Naive thymus-derived CD8-positive, alpha-beta T cell (primary cell): ENCODE data around the gene E2F2. TPM values are rescaled to one million over a fixed set of nuclear protein-coding genes. Genes with fewer than 3 reads are reported as not detected.

Source experiments
- ATAC-seq, 2 donors: fragments of 150-1000 bp; cut with Tn5 transposase in 1 of 2; sonication (Bioruptor Pico), chemical (Tn5 transposase) in 1 of 2; 1 replicate in 1 of 2; 2 replicates in 1 of 2; pipeline ENCODE4 v1.10.0; 2021; ENCODE audit warnings: mild to moderate bottlenecking in 2 of 2, moderate library complexity in 2 of 2
- POLR2A ChIA-PET: fragments of 350-600 bp; sonication (Branson Sonifier 250); formaldehyde crosslinking; loops from one replicate; lab custom pipeline; 2021; ENCODE audit warnings: antibody characterized with exemption; lab: Charles Lee
- DNase-seq, 10 donors: peaks; one replicate each; pipeline versions ENCODE4 v3.0.0 to v3.0.0-alpha.2; 2020 to 2022
- H3K27ac Mint-ChIP-seq, 10 donors: one replicate each; pipeline ENCODE4 v1.8.0; 2020 to 2022; ENCODE audit warnings: mild to moderate bottlenecking in 10 of 10, mixed read lengths in 10 of 10, moderate library complexity in 4 of 10, inconsistent platforms in 1 of 10
- H3K27me3 Mint-ChIP-seq, 5 donors: one replicate each; pipeline ENCODE4 v1.8.0; 2021 to 2022; ENCODE audit warnings: mixed read lengths in 5 of 5
- H3K36me3 Mint-ChIP-seq, 3 donors: one replicate each; pipeline ENCODE4 v1.8.0; 2020 to 2022; ENCODE audit warnings: mixed read lengths in 3 of 3, mild to moderate bottlenecking in 2 of 3, inconsistent platforms in 1 of 3
- H3K4me1 Mint-ChIP-seq, 4 donors: one replicate each; pipeline ENCODE4 v1.8.0; 2021 to 2022; ENCODE audit warnings: mixed read lengths in 4 of 4
- H3K4me3 Mint-ChIP-seq, 10 donors: one replicate each; pipeline ENCODE4 v1.8.0; 2020 to 2022; ENCODE audit warnings: mild to moderate bottlenecking in 10 of 10, mixed read lengths in 10 of 10, moderate library complexity in 6 of 10, inconsistent platforms in 1 of 10
- H3K9me3 Mint-ChIP-seq, 9 donors: one replicate each; pipeline ENCODE4 v1.8.0; 2020 to 2022; ENCODE audit warnings: mixed read lengths in 9 of 9, mild to moderate bottlenecking in 3 of 9, inconsistent platforms in 1 of 9, moderate library complexity in 1 of 9
- polyA plus RNA-seq, 3 donors: library from polyadenylated mRNA; unstranded; fragments of 300-500 nt; fragmentation: Illumina TruSeq; gene quantifications; one replicate each; pipeline ENCODE4 v1.2.3, GENCODE V29; 2021
- total RNA-seq, 8 experiments: library from RNA in 2 of 8; stranded (reverse) in 2 of 8; gene quantifications; one replicate each; pipeline ENCODE4 v1.2.3 and lab custom pipeline; 2021 to 2026

The E2F2 gene
- total and polyA plus RNA-seq, 5 experiments from 2014 or later, result 0.05 to 0.14 (median 0.12) TPM; not detected in 1

- Mint-ChIP-seq H3K4me1 (peaks cover 0 to 2% (median 0%) of the 10 kb centered on the region in 4 donors), H3K9me3 (no peaks in the 10 kb centered on the region), H3K36me3 (no peaks in the 10 kb centered on the region), H3K4me3 (no peak overlapping the region), H3K27ac (no peak overlapping the region), H3K27me3 (peaks cover 0 to 11% (median 6%) of the 10 kb centered on the region in 5 donors)
- no peak for DNase-seq
- no peak for ATAC-seq
- POLR2A ChIA-PET, result no interaction called here
These were observed 55.9 kb downstream of the E2F2 start for GRCh38 chr1:23475134-23475628.

- H3K4me3 Mint-ChIP-seq, result no peak overlapping the region
- peaks cover 0 to 2% (median 0%) of the 10 kb centered on the region in 4 donors for H3K4me1 Mint-ChIP-seq
- H3K27ac Mint-ChIP-seq, result no peak overlapping the region
- ATAC-seq (no peak), DNase-seq (no peak)
- H3K36me3 Mint-ChIP-seq, result no peaks in the 10 kb centered on the region
- POLR2A ChIA-PET, result interaction anchor here (1.1 kb wide), 1 partner anchor 8 kb away, joined by 4 read pairs; no protein-coding TSS in a partner anchor
- peaks cover 0 to 10% (median 6%) of the 10 kb centered on the region in 5 donors for H3K27me3 Mint-ChIP-seq
- H3K9me3 Mint-ChIP-seq, result no peaks in the 10 kb centered on the region
These were observed 57.8 kb downstream of the E2F2 start for GRCh38 chr1:23473037-23473800.

DNA sequence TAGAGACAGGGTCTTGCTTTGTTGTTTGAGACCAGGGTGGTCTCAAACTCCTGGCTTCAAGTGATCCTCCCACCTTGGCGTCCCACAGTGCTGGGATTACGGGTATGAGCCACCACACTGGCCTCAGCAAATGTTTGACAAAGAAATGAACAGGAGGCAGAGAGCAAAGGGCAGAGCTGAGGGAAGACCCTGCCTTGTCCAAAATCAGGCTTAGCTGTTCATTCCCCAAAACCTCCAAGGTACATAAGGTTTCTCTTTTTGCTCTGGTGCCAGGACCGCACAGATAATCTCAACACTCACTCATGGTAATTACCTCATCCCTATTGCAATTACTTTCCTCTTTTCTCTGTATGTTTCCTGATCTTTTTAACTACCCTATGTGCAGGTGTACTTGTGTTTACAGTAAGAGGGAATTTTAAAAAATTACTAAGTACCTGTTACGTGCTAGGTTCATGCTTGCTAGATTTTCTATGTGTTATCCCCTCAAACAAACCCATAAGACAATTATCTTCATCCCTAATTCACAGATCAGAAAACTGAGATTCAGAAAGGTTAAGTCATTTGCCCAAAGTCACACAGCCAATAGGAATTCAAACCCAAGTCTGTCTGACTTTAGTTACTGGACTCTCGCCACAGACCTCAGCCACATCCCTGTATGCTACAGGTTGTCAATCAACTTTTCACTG is 58.5 kb downstream of the E2F2 start:
- H3K4me3 Mint-ChIP-seq, result no peak overlapping the region
- DNase-seq, result no peak
- no peak for ATAC-seq
- POLR2A ChIA-PET, result no interaction called here
- H3K27ac Mint-ChIP-seq, result no peak overlapping the region
- peaks cover 0 to 9% (median 6%) of the 10 kb centered on the region in 5 donors for H3K27me3 Mint-ChIP-seq
- no peaks in the 10 kb centered on the region for H3K36me3 Mint-ChIP-seq
- no peaks in the 10 kb centered on the region for H3K9me3 Mint-ChIP-seq
- H3K4me1 Mint-ChIP-seq, result peaks cover 0 to 2% (median 0%) of the 10 kb centered on the region in 4 donors

GRCh38 chr1:23471473-23472075 is 59.5 kb downstream of the E2F2 start:
- no peaks in the 10 kb centered on the region for H3K9me3 Mint-ChIP-seq
- no peak for ATAC-seq
- peaks cover 0 to 6% (median 4%) of the 10 kb centered on the region in 5 donors for H3K27me3 Mint-ChIP-seq
- peak overlapping the region in 1 of 10 donors; percentile 38 for H3K27ac Mint-ChIP-seq
- no peak for DNase-seq
- POLR2A ChIA-PET, result no interaction called here
- no peaks in the 10 kb centered on the region for H3K36me3 Mint-ChIP-seq
- peaks cover 0 to 2% (median 0%) of the 10 kb centered on the region in 4 donors for H3K4me1 Mint-ChIP-seq
- H3K4me3 Mint-ChIP-seq, result no peak overlapping the region

- H3K27ac Mint-ChIP-seq, result no peak overlapping the region
- H3K27me3 Mint-ChIP-seq, result peaks cover 0 to 4% (median 1%) of the 10 kb centered on the region in 5 donors
- DNase-seq, result no peak
- H3K4me3 Mint-ChIP-seq, result no peak overlapping the region
- POLR2A ChIA-PET, result no interaction called here
- no peak for ATAC-seq
- H3K9me3 Mint-ChIP-seq, result no peaks in the 10 kb centered on the region
- no peaks in the 10 kb centered on the region for H3K4me1 Mint-ChIP-seq
- no peaks in the 10 kb centered on the region for H3K36me3 Mint-ChIP-seq
These were observed 60.6 kb downstream of the E2F2 start for GRCh38 chr1:23470282-23471070.

GRCh38 chr1:23469372-23469982 is 61.6 kb downstream of the E2F2 start:
- ATAC-seq (no peak), DNase-seq (no peak)
- Mint-ChIP-seq H3K36me3 (no peaks in the 10 kb centered on the region), H3K27me3 (peaks cover 0 to 2% (median 0%) of the 10 kb centered on the region in 5 donors), H3K9me3 (no peaks in the 10 kb centered on the region), H3K4me1 (no peaks in the 10 kb centered on the region), H3K27ac (no peak overlapping the region), H3K4me3 (no peak overlapping the region)
- POLR2A ChIA-PET, result no interaction called here

- DNase-seq (no peak), ATAC-seq (no peak)
- Mint-ChIP-seq H3K4me1 (no peaks in the 10 kb centered on the region), H3K4me3 (no peak overlapping the region), H3K36me3 (no peaks in the 10 kb centered on the region), H3K9me3 (no peaks in the 10 kb centered on the region), H3K27me3 (peaks cover 0 to 6% (median 0%) of the 10 kb centered on the region in 5 donors), H3K27ac (no peak overlapping the region)
- POLR2A ChIA-PET, result no interaction called here
These were observed 64.5 kb downstream of the E2F2 start for GRCh38 chr1:23466423-23466989.

- Mint-ChIP-seq H3K4me3 (no peak overlapping the region), H3K27me3 (peaks cover 0 to 6% (median 0%) of the 10 kb centered on the region in 5 donors), H3K27ac (no peak overlapping the region), H3K9me3 (no peaks in the 10 kb centered on the region), H3K36me3 (no peaks in the 10 kb centered on the region), H3K4me1 (peaks cover 0 to 6% (median 2%) of the 10 kb centered on the region in 4 donors)
- ATAC-seq, result no peak
- DNase-seq, result no peak
- POLR2A ChIA-PET, result no interaction called here
These were observed 67.7 kb downstream of the E2F2 start for GRCh38 chr1:23463286-23463685.

DNA sequence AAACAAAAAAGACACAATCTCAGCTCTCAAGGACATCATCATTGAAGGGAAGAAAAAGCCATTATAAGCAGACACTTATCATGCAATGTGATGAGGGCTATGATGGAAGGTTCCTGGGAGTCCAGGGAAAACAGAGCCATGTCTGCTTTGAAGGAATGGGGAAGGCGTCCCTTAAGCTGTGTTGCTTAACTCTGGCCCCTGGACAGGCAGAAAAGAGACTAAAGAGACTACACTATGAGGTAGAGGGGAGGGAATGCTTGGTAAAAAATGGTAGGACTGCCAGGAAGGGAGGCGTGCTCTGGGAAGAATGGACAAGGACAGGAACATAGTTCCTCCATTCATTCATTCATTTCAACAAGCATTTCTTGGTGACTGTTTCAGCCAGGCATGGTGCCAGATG is 68.3 kb downstream of the E2F2 start:
- ATAC-seq, result no peak
- Mint-ChIP-seq H3K27me3 (peaks cover 0 to 8% (median 2%) of the 10 kb centered on the region in 5 donors), H3K4me3 (no peak overlapping the region), H3K4me1 (peaks cover 0 to 6% (median 2%) of the 10 kb centered on the region in 4 donors), H3K9me3 (no peaks in the 10 kb centered on the region), H3K27ac (no peak overlapping the region), H3K36me3 (no peaks in the 10 kb centered on the region)
- DNase-seq, result no peak
- POLR2A ChIA-PET, result no interaction called here

DNA sequence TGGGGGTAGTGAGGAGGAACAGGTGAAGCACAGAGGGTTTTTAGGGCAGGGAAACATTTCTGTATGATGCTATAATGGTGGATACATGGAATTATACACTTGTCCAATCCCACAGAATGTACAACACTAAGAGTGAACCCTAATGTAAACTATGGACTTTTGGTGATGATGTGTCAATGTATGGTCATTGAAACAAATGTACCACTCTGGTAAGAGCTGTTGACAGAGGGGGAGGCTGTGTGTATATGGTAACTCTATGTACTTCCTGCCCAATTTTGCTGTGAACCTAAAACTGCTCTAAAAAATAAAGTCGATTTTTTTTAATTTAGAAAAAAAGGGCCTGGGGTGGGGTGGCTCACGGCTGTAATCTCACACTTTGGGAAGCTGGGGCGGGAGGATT is 70.0 kb downstream of the E2F2 start:
- peaks cover 0 to 13% (median 8%) of the 10 kb centered on the region in 5 donors for H3K27me3 Mint-ChIP-seq
- H3K27ac Mint-ChIP-seq, result peak overlapping the region in 1 of 10 donors; percentile 47
- no peak overlapping the region for H3K4me3 Mint-ChIP-seq
- H3K4me1 Mint-ChIP-seq, result peaks cover 4 to 11% (median 8%) of the 10 kb centered on the region in 4 donors
- ATAC-seq (no peak), DNase-seq (no peak)
- POLR2A ChIA-PET, result interaction anchor here (0.6 kb wide), 1 partner anchor 90 kb away, joined by 5 read pairs; no protein-coding TSS in a partner anchor
- no peaks in the 10 kb centered on the region for H3K36me3 Mint-ChIP-seq
- H3K9me3 Mint-ChIP-seq, result no peaks in the 10 kb centered on the region

GRCh38 chr1:23460519-23460918 is 70.5 kb downstream of the E2F2 start:
- POLR2A ChIA-PET, result no interaction called here
- H3K27me3 Mint-ChIP-seq, result peaks cover 0 to 13% (median 10%) of the 10 kb centered on the region in 5 donors
- ATAC-seq (no peak), DNase-seq (no peak)
- H3K4me3 Mint-ChIP-seq, result no peak overlapping the region
- no peaks in the 10 kb centered on the region for H3K36me3 Mint-ChIP-seq
- peak overlapping the region in 1 of 10 donors; percentile 47 for H3K27ac Mint-ChIP-seq
- H3K4me1 Mint-ChIP-seq, result peaks cover 4 to 11% (median 9%) of the 10 kb centered on the region in 4 donors
- no peaks in the 10 kb centered on the region for H3K9me3 Mint-ChIP-seq
